Measurements from ENCODE around the gene FGF23.

The FGF23 gene

GRCh38 chr12:4383304-4383865, 3.9 kb upstream of the FGF23 start:
- no peak for DNase-seq (ENCODE audit: low read depth in 2 of 2)

- DNase-seq (ENCODE audit: low read depth in 2 of 2), result no peak
Measured at GRCh38 chr12:4380332-4380731, 820 bp upstream of the FGF23 start.

- no peak for DNase-seq (ENCODE audit: low read depth in 2 of 2)
Measured at GRCh38 chr12:4378772-4379171, 740 bp downstream of the FGF23 start.

DNA sequence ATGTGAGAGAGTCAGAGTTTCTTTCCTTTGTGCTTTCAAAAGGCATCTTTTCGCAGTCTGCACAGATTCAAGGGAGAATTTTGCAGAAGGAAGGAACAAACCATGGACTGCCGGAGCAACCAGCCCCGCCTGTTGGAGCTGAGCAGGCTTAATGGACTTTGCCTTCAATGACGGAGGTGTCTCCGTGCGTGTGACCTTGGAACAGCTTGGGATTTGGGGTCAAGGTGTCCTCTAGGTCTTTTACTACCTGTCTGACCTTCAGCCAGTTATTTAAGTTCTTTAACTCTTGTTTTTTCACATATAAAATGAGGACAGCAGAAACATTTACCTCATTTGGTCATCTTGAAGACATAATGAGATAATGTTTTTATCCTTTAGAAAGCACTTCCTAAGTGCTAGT, 4.1 kb downstream of the FGF23 start:
- no peak for DNase-seq (ENCODE audit: low read depth in 2 of 2)

- DNase-seq (ENCODE audit: low read depth in 2 of 2), result no peak
Measured at GRCh38 chr12:4372653-4373052, 6.9 kb downstream of the FGF23 start.

DNA sequence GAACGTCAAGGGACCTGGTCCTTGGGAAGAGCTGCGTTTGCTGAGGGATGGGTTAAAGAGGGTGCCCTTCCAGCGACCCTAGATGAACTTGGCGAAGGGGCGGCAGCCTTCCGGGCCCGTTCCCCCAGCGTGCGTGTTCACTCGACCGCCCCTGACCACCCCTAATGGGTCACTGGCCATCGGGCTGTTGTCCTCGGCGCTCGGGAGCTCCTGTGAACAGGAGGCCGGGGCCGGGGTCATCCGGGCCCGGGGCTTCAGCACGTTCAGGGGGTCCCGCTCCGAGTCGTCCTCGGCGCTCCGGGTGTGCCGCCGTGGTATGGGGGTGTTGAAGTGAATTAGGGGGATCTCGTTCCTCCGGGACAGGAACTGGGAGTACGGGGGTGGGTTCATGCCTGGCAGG, 9.2 kb downstream of the FGF23 start:
- no peak for DNase-seq (ENCODE audit: low read depth in 2 of 2)

DNA sequence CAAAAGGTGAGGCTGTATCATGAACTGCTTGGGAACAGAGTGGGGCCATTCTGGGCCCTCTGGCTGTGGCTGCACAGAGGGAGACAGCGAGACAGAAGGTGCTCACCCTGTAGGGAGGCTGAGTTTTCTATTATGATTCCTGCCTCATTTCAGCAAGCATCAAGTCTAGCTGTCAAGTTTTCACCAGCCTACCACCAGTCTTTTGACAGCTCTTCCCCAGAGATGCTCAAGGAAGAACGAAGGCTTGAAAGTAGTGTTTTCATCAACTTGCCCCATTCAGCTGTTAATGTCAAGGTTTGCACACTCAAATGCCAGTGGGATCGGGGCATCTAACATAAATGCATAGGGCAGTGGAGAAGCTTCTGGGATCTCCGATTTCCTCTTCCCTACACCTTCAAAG, 10.0 kb downstream of the FGF23 start:
- no peak for DNase-seq (ENCODE audit: low read depth in 2 of 2)

- DNase-seq (ENCODE audit: low read depth in 2 of 2), result no peak
Measured at GRCh38 chr12:4366090-4366489, 13.4 kb downstream of the FGF23 start.

DNA sequence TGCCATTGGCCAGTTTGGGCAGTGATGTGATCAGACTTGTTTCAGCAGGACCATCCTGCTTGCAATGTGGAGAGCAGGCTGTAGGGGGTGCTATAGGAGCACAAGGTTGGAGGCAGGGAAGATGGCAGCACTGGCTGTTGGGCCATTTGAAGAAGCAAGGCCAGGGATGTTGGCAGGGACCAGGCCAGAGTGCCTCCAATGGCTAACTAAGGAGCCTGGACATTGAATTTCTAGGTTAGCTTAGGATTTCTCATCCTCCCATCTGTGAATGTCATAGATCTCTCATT, 23.5 kb downstream of the FGF23 start:
- peak in 1 of 2 donors; percentile 9 for DNase-seq (ENCODE audit: low read depth in 2 of 2)

DNA sequence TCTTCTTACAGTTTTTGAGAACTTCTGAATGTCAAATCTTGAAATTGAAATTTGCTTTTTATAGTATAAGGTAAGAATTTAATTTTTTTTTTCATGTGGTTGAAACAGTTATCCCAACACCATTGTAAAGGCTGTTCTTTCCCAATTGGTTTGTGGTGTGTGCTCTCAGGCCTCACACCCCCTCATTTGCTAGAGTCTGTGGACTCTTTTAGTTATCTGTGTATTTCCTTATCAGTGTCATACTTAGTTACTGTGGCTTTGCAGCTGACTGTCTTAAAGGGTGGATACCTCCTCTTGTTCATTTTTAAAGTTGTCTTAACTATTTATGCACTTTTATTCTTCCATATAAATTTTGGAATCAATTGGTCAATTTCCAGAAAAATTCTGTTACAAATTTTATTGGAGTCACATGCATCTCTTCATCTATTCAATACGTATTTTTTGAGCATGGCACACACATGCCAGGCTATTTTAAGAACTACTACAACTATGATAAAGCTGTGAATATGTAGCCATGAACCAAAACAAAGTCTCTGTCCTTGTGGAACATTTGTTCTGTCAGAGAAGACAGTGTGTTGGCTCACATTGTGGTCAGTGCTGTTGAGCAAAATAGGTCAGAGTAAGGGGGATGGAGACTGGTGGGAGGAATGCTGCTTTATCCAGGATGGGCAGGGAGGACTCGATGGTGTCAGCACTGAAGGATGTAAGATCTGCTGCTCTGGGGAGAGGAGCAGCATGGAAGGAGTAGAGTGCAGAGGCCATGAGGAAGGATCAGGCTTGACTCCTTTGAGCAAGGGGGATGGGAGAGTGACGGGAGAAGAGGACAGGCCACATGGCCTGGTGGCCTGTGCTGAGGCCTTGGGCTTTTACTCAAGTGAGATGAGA, 24.1 kb downstream of the FGF23 start:
- DNase-seq (ENCODE audit: low read depth in 2 of 2), result no peak

GRCh38 chr12:4353785-4354208, 25.7 kb downstream of the FGF23 start:
- DNase-seq (ENCODE audit: low read depth in 2 of 2), result peak; percentile 6 to 7

- no peak for DNase-seq (ENCODE audit: low read depth in 2 of 2)
Measured at GRCh38 chr12:4346931-4347330, 32.6 kb downstream of the FGF23 start.

DNA sequence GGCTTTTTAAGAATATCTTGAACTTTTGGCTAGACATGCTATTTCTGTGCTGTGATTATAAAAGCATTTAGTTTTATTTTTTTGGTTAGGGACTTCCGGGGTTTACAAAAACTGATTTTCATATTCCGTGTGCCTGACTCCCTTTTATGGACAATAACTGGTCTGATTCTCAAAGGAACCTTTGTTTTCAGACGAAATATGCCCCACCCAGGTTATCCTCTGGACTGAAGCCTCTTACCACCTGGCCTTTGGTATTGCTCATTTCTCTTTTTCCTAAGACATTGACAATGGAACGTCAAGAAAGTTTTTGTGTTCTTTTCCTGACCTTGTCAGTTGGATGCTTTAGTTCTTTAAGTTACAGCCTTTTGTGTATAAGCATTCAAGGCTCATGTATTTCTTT, 47.7 kb downstream of the FGF23 start:
- no peak for DNase-seq (ENCODE audit: low read depth in 2 of 2)

DNA sequence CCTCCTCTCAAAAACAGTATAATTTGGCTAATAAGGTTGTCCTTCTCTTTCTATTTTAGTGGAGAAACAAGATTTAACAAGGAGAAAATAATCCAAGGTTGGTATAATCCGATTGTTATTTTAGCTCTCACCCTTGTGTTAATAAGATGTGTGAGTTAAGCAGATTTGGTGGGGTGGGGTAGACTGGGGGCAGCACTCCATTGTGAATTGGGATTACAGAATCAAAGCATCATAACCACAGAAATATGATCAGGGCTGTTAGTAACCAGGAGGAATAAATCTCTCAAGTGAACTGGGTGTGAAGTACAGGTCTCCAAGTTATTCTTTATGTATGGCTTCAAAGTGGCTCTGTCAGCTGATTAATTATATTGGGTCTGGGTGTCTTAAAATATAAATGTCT, 48.3 kb downstream of the FGF23 start:
- no peak for DNase-seq (ENCODE audit: low read depth in 2 of 2)

DNA sequence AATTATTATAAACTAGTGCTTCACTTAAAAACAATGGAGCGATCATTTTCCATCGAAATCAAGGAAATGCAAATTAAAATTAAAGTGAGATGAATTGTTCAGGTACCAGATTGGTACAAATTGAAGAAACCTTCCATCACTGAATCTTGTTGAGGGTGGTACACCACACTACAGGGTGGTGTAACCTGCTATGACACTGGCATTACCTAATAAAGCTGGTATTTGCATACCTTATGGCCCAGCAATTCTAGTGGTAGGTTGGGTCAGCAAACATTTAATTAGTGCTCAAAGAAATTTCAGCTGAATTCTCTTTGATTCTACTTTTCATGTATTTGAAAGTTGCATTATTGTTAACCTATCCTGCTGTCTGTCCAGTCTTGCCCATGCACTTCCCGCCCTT, 49.3 kb downstream of the FGF23 start:
- DNase-seq (ENCODE audit: low read depth in 2 of 2), result no peak

GRCh38 chr12:4327293-4327692, 52.2 kb downstream of the FGF23 start:
- DNase-seq (ENCODE audit: low read depth in 2 of 2), result no peak

DNA sequence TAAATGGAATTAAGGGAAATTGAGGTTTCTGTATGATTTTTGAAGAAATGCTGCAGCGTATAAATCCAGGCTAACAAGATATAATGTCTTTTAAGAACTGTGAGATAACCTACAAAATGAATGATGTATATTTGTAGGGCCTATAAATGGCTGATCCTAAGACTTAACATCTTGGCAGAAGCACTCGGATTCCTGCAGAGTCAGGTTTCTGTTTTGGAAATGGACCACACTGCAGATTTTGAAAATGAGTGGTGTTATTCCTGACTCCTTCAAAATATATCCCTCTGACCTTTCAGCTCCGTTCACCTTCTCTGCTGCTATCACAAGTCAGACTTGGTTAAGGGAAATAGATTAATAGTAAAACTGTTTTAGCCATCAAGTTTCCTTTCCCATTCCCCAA, 53.5 kb downstream of the FGF23 start:
- no peak for DNase-seq (ENCODE audit: low read depth in 2 of 2)

GRCh38 chr12:4324366-4324765, 55.1 kb downstream of the FGF23 start:
- no peak for DNase-seq (ENCODE audit: low read depth in 2 of 2)

DNA sequence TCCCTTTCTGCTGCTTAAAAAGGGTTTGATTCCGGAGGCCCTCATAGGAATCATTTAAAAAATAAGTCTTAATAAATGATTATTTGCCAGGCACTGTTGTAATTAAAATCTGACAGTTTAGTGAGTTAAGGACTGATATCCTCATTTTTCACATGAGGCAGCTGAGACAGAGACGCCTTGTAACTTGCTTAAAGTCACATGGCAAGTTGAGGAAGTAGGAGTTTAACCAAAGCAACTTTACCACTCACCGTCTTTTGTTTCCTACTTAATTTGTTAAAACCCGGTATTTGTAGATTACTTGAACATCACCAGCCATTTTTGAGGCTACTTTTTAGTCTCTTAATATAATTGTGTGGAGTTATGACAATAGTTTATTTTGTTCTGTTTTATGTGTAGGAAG, 56.1 kb downstream of the FGF23 start:
- DNase-seq (ENCODE audit: low read depth in 2 of 2), result no peak

GRCh38 chr12:4322726-4323125, 56.8 kb downstream of the FGF23 start:
- no peak for DNase-seq (ENCODE audit: low read depth in 2 of 2)

DNA sequence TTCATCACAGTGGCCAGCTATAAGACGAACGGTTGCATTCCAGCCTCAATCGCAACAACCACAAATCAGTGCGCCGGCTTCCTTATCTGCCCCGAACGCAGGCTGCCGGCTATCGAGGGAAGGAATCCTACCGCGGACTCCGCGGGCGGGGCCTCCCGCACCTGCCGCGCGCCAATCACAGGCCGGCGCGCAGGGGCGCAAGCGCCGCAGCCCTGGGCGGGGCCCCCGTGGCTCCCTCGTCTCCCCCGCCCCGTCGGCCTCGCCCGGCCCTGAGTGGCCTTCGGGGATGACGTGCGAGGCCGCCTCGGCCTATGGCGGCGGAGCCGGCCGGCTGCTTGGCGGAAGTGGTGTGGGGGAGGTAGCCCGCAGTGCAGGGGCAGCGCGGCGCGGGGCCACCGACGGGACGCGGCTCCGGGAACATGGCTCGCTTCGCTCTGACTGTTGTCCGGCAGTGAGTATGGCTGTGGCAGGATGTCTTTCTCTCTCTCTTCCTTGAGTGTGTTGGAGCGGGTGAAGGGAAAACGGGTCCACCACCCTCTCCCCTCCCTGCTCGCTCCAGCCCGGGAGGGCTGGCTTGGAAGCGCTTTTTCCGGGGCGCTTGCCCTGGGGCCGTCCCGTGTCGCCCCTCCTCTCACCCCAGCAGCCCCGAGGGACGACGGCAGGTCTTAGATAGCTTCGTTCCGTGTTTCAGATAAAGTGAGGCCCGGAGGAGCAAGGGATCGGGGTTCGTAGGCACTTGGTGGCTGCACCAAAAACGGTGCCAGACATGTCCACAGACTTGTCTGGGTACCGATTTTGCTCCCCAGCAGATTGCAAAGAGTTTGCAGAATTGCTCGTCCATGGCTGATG, 58.4 kb downstream of the FGF23 start, which contains the start of gene TIGAR:
TSS of gene TIGAR (plus strand) at position 361 of the 849 bp plus-strand sequence. CDS start at position 420, 59 bp downstream.
- peak; percentile 79 to 87 for DNase-seq (ENCODE audit: low read depth in 2 of 2)

- DNase-seq (ENCODE audit: low read depth in 2 of 2), result no peak
Measured at GRCh38 chr12:4320497-4320852, 59.0 kb downstream of the FGF23 start.
